ENCODE data around the gene SEC61B. TPM values are rescaled to one million over a fixed set of nuclear protein-coding genes. Genes with fewer than 3 reads are reported as not detected.

Gene SEC61B
- total and polyA plus RNA-seq, 10 of the 15 experiments (the other 5 are each of a cell fraction or from before 2014, with no cell fraction given) = 108 to 747 (median 301) TPM

DNA sequence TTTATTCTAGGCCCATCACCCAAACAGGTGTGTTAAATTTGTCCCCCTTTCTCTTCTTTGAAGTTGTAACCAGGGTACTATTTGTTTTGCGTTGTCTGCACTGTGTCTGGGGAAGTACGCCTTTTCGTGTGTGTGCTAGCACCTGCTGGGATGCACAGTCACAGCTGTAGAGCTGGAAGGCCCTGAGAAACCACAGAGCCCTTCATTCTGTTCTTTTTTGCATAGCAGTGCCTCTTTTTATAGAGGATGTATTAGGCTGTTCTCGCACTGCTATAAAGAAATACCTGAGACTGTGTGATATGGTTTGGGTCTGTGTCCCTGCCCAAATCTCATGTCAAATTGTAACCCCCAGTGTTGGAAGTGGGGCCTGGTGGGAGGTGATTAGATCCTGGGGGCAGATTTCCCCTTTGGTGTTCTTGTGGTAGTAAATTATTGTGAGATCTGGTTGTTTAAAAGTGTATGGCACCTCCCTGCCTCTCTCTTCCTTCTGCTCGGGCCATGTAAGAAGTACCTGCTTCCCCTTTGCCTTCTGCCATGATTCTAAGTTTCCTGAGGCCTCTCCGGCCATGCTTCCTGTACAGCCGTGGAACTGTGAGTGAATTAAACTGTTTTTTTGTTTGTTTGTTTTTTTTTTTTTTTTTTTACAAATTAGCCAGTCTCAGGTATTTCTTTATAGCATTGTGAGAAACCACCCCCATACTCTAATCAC is 14.0 kb downstream of the SEC61B start (continued):
- TF ChIP-seq, protein P1, sequence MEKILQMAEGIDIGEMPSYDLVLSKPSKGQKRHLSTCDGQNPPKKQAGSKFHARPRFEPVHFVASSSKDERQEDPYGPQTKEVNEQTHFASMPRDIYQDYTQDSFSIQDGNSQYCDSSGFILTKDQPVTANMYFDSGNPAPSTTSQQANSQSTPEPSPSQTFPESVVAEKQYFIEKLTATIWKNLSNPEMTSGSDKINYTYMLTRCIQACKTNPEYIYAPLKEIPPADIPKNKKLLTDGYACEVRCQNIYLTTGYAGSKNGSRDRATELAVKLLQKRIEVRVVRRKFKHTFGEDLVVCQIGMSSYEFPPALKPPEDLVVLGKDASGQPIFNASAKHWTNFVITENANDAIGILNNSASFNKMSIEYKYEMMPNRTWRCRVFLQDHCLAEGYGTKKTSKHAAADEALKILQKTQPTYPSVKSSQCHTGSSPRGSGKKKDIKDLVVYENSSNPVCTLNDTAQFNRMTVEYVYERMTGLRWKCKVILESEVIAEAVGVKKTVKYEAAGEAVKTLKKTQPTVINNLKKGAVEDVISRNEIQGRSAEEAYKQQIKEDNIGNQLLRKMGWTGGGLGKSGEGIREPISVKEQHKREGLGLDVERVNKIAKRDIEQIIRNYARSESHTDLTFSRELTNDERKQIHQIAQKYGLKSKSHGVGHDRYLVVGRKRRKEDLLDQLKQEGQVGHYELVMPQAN (conservative IDR thresholded peaks at IDR 0.05) = no peak
- TF ChIP-seq, protein P2, sequence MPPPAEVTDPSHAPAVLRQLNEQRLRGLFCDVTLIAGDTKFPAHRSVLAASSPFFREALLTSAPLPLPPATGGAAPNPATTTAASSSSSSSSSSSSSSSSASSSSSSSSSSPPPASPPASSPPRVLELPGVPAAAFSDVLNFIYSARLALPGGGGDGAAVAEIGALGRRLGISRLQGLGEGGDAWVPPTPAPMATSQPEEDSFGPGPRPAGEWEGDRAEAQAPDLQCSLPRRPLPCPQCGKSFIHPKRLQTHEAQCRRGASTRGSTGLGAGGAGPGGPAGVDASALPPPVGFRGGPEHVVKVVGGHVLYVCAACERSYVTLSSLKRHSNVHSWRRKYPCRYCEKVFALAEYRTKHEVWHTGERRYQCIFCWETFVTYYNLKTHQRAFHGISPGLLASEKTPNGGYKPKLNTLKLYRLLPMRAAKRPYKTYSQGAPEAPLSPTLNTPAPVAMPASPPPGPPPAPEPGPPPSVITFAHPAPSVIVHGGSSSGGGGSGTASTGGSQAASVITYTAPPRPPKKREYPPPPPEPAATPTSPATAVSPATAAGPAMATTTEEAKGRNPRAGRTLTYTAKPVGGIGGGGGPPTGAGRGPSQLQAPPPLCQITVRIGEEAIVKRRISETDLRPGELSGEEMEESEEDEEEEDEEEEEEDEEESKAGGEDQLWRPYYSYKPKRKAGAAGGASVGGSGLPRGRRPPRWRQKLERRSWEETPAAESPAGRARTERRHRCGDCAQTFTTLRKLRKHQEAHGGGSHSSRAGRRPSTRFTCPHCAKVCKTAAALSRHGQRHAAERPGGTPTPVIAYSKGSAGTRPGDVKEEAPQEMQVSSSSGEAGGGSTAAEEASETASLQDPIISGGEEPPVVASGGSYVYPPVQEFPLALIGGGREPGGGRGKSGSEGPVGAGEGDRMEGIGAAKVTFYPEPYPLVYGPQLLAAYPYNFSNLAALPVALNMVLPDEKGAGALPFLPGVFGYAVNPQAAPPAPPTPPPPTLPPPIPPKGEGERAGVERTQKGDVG (CRISPR knock-in tag; IDR thresholded peaks at IDR 0.05) = no peak
- TF ChIP-seq POU2F2 (IDR thresholded peaks at IDR 0.05; ENCODE audit: borderline replicate concordance, low read depth, low read length) (peak; percentile 83; the same call in 2 of the 3 replicates), BCL3 (IDR thresholded peaks at IDR 0.05; ENCODE audit: borderline replicate concordance, insufficient read depth, low read depth, low read length, poor library complexity, severe bottlenecking) (no peak), PBX3 (IDR thresholded peaks at IDR 0.05; ENCODE audit: insufficient replicate concordance, low read depth, low read length) (no peak), NFYB (IDR thresholded peaks at IDR 0.05; ENCODE audit: insufficient read depth, low read depth, low read length) (no peak), SUZ12 (IDR thresholded peaks at IDR 0.05; ENCODE audit: unreplicated experiment) (no peak), ZSCAN29 (IDR thresholded peaks at IDR 0.05) (no peak), EGR1 (IDR thresholded peaks at IDR 0.05; ENCODE audit: borderline replicate concordance in 1 of 2, low read depth in 2 of 2, low read length in 2 of 2) (no peak), REST (IDR thresholded peaks at IDR 0.05; ENCODE audit: low read depth, low read length) (no peak), FOXM1 (IDR thresholded peaks at IDR 0.05; ENCODE audit: low read depth, low read length) (peak; percentile 97), SMARCA5 (IDR thresholded peaks at IDR 0.05) (no peak), CBX5 (IDR thresholded peaks at IDR 0.05; ENCODE audit: low read depth) (peak; percentile 79), ZNF207 (IDR thresholded peaks at IDR 0.05; ENCODE audit: borderline replicate concordance) (no peak), MEF2B (IDR thresholded peaks at IDR 0.05; ENCODE audit: partially characterized antibody, poor library complexity, severe bottlenecking) (peak; percentile 55), CHD2 (IDR thresholded peaks at IDR 0.05; ENCODE audit: borderline replicate concordance, low read depth, low read length) (peak; percentile 39; the same call in 1 of the 2 replicates), CHD4 (IDR thresholded peaks at IDR 0.05) (no peak)

Data from GM12878 (cell line).